Mucosa of descending colon (tissue), 3 donors: Measurements from ENCODE around the gene TRAIP. TPM values are rescaled to one million over a fixed set of nuclear protein-coding genes. Genes with fewer than 3 reads are reported as not detected.

Source experiments
- ATAC-seq: fragments of 200-7000 bp; cut with Tn5 transposase; one replicate; pipeline ENCODE4 v1.9.1; 2020; ENCODE audit warnings: mild to moderate bottlenecking, moderate library complexity
- DNase-seq, 3 donors: peaks; one replicate each; pipeline ENCODE4 v3.0.0-alpha.2; 2020
- H3K36me3 ChIP-seq: fragments of 200-600 bp; one replicate; pipeline ENCODE4 v1.8.0; 2021; ENCODE audit warnings: low read depth, mild to moderate bottlenecking
- H3K4me1 ChIP-seq: fragments of 200-600 bp; one replicate; pipeline ENCODE4 v1.8.0; 2021; ENCODE audit warnings: low read depth, mild to moderate bottlenecking
- H3K4me3 ChIP-seq: fragments of 200-600 bp; one replicate; pipeline ENCODE4 v1.8.0; 2021; ENCODE audit warnings: mild to moderate bottlenecking
- H3K9me3 ChIP-seq: fragments of 200-600 bp; one replicate; pipeline ENCODE4 v1.8.0; 2021; ENCODE audit warnings: mild to moderate bottlenecking
- CTCF ChIP-seq: fragments of 200-600 bp; IDR thresholded peaks from one replicate; pipeline ENCODE4 v1.8.0; 2022; ENCODE audit warnings: antibody characterized with exemption, mild to moderate bottlenecking
- intact Hi-C, 2 donors: fragments of 100-400 bp; cut with DNase I in 1 of 2; cut with micrococcal nuclease in 1 of 2; formaldehyde crosslinking; loops; one replicate each; pipeline versions ENCODE4 v1.11.0 to v1.11.1; 2022; cut with DNase I, micrococcal nuclease
- total RNA-seq, 3 donors: library from RNA; stranded (reverse); fragmentation: NEBNext Ultra II Directional in 2 of 3; extraction: Animal tissue kit (Norgen Biotek cat#: 25700) in 2 of 3; gene quantifications; one replicate each; pipeline versions ENCODE4 v1.2.1 to v1.2.4, GENCODE V29; 2021 to 2023
- donor health status: DM: no; HTN: no; CAD: no; lungs with moderate emphysema.
- donor health status: DM: no; HTN: no; CAD: no.
- donor health status: DM: no; HTN: yes; CAD: no.

TRAIP gene
- total RNA-seq, 3 donors from 2014 or later = 2.6 to 5.4 (median 4.0) TPM

DNA sequence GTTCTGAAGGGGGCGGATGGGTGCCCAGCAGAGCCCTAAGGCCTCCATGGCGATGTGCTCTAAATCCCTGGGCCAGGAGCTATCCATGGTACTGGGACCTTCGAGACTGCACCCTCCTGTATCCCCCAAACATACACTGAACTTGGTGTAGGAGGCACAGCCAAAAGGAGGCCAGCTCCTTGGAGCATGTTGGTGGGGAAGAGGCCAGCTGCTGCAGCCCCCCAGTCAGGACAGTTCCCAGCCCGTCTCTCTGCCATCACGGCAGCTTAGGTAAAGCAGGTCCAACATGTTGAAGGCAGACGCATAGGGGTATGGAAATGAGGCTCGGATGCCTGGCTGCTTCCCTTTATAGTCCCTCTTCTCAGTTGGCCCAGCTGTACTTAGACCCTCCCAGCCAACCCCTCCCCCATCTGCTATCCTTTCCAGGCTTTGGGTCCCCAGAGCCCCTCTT lies 11.5 kb upstream of the TRAIP start:
- H3K4me3 ChIP-seq = no peak overlapping the region
- no peak for TF ChIP-seq CTCF
- peaks cover 13% of the 10 kb centered on the region for H3K4me1 ChIP-seq
- DNase-seq = peak in 1 of 3 donors; percentile 25
- no peaks in the 10 kb centered on the region for H3K36me3 ChIP-seq
- H3K9me3 ChIP-seq = no peaks in the 10 kb centered on the region
- ATAC-seq = no peak
- intact Hi-C loops = no loop called here

- Histone ChIP-seq H3K4me1 (peaks cover 11% of the 10 kb centered on the region), H3K9me3 (no peaks in the 10 kb centered on the region), H3K4me3 (no peak overlapping the region), H3K36me3 (no peaks in the 10 kb centered on the region)
- intact Hi-C loops = no loop called here
- TF ChIP-seq CTCF = no peak
- no peak for ATAC-seq
- no peak for DNase-seq
These were observed 11.0 kb upstream of the TRAIP start for GRCh38 chr3:49867400-49867799.

GRCh38 chr3:49865198-49865784 lies 8.9 kb upstream of the TRAIP start:
- intact Hi-C loops = no loop called here
- Histone ChIP-seq H3K36me3 (no peaks in the 10 kb centered on the region), H3K4me3 (no peak overlapping the region), H3K9me3 (no peaks in the 10 kb centered on the region), H3K4me1 (peaks cover 11% of the 10 kb centered on the region)
- no peak for TF ChIP-seq CTCF
- ATAC-seq (no peak), DNase-seq (no peak)

GRCh38 chr3:49864505-49864904 lies 8.1 kb upstream of the TRAIP start:
- Histone ChIP-seq H3K4me1 (peaks cover 5% of the 10 kb centered on the region), H3K4me3 (no peak overlapping the region), H3K9me3 (no peaks in the 10 kb centered on the region), H3K36me3 (no peaks in the 10 kb centered on the region)
- intact Hi-C loops = no loop called here
- DNase-seq (no peak), ATAC-seq (no peak)
- no peak for TF ChIP-seq CTCF

- Histone ChIP-seq H3K4me3 (no peak overlapping the region), H3K36me3 (no peaks in the 10 kb centered on the region), H3K9me3 (no peaks in the 10 kb centered on the region), H3K4me1 (peaks cover 8% of the 10 kb centered on the region)
- TF ChIP-seq CTCF = no peak
- DNase-seq (no peak), ATAC-seq (no peak)
- intact Hi-C loops = no loop called here
These were observed 3.4 kb upstream of the TRAIP start for GRCh38 chr3:49859576-49860305.
